K562 (cell line): ENCODE results near the gene TRAF3IP3. TPM values are rescaled to one million over a fixed set of nuclear protein-coding genes. Genes with fewer than 3 reads are reported as not detected.

ENCODE experiments used
- ATAC-seq: fragments of 200-7000 bp; cut with Tn5 transposase; 3 replicates; pipeline ENCODE4 v1.9.1; 2020; ENCODE audit warnings: moderate library complexity
- BruUV-seq: library from RNA; stranded (reverse); fragments of 400-500 nt; replicated peaks from 2 replicates; lab custom pipeline; 2021; lab: Mats Ljungman, UMichigan
- CTCF ChIA-PET: fragments of 300-600 bp; formaldehyde crosslinking; extraction: SDS; loops from one replicate; lab custom pipeline; 2021; ENCODE audit warnings: low intra/inter-chr PET ratio; lab: Yijun Ruan, JAX
- POLR2A ChIA-PET: fragments of 300-600, 350-650 bp; sonication (Branson Sonifier 250); formaldehyde crosslinking; extraction: SDS; loops from one replicate; lab custom pipeline; 2021; ENCODE audit warnings: antibody characterized with exemption, inconsistent platforms; lab: Yijun Ruan, JAX
- DNase-seq, 4 experiments: peaks; one replicate each; pipeline versions ENCODE4 v3.0.0 to v3.0.0-alpha.2; 2011 to 2018; ENCODE audit warnings: low spot score in 3 of 4, mixed read lengths in 3 of 4; ENCODE audit errors: extremely low read depth in 1 of 4
- FAIRE-seq: peaks from 2 replicates; lab custom pipeline; 2011; peaks lifted over from hg19 to GRCh38; lab: Jason Lieb, UNC
- H2AFZ ChIP-seq: 2 replicates; pipeline ENCODE4 v1.6.0; 2011; ENCODE audit warnings: low read depth, low read length, control low read depth, inconsistent platforms
- H3K27ac ChIP-seq: fragments of 200-600 bp; 3 replicates; pipeline ENCODE4 v1.8.0; 2011; ENCODE audit warnings: low read depth, mild to moderate bottlenecking, control low read depth, inconsistent platforms, low read length, moderate library complexity, mixed read lengths; ENCODE audit errors: extremely low read depth
- H3K27me3 ChIP-seq, 2 experiments: fragments of 300-600 bp in 1 of 2; 2 replicates in 1 of 2; 3 replicates in 1 of 2; pipeline versions ENCODE4 v1.6.0 to v1.8.0; 2011; ENCODE audit warnings: inconsistent platforms in 2 of 2, low read length in 2 of 2, mild to moderate bottlenecking in 1 of 2, mixed read lengths in 1 of 2, moderate library complexity in 1 of 2; ENCODE audit not compliant: control insufficient read depth in 2 of 2, insufficient read depth in 2 of 2
- H3K36me3 ChIP-seq: fragments of 300-600 bp; 3 replicates; pipeline ENCODE4 v1.8.0; 2011; ENCODE audit warnings: mild to moderate bottlenecking, low read length, inconsistent platforms; ENCODE audit not compliant: control insufficient read depth, insufficient read depth
- H3K4me1 ChIP-seq, 2 experiments: fragments of 200-600 bp in 1 of 2; replicated peaks in 1 of 2; 2 replicates in 1 of 2; 3 replicates in 1 of 2; pipeline versions ENCODE4 v1.5.1 to v1.8.0; 2011; ENCODE audit warnings: inconsistent platforms in 2 of 2, low read length in 2 of 2, mild to moderate bottlenecking in 1 of 2, mixed read lengths in 1 of 2, moderate library complexity in 1 of 2; ENCODE audit not compliant: control insufficient read depth in 2 of 2, insufficient read depth in 2 of 2
- H3K4me2 ChIP-seq: 2 replicates; pipeline ENCODE4 v1.6.1; 2011; ENCODE audit warnings: low read length, control low read depth, inconsistent platforms, mixed read lengths; ENCODE audit not compliant: insufficient read depth
- H3K4me3 ChIP-seq: fragments of 200-600 bp; sonication (generic), shearing (Covaris generic); 2 replicates; pipeline ENCODE4 v1.5.1; 2016; ENCODE audit warnings: control low read depth, inconsistent platforms
- H3K79me2 ChIP-seq: fragments of 200-600 bp; 3 replicates; pipeline ENCODE4 v1.8.0; 2011; ENCODE audit warnings: low read length, inconsistent platforms; ENCODE audit not compliant: control insufficient read depth, insufficient read depth
- H3K9ac ChIP-seq, 2 experiments: 2 replicates each; pipeline versions ENCODE4 v1.6.0 to v1.6.1; 2011; ENCODE audit warnings: low read depth in 2 of 2, low read length in 2 of 2, control low read depth in 1 of 2, inconsistent platforms in 1 of 2, mild to moderate bottlenecking in 1 of 2, mixed read lengths in 1 of 2; ENCODE audit not compliant: insufficient read depth in 1 of 2
- H3K9me1 ChIP-seq: one replicate; pipeline ENCODE4 v1.6.0; 2011; ENCODE audit warnings: inconsistent platforms, mild to moderate bottlenecking, low read length, moderate library complexity; ENCODE audit not compliant: control insufficient read depth, insufficient read depth
- H3K9me3 ChIP-seq: replicated peaks from 2 replicates; pipeline ENCODE4 v1.5.1; 2011; ENCODE audit warnings: low read depth, low read length, inconsistent platforms; ENCODE audit not compliant: control insufficient read depth, insufficient read depth
- H4K20me1 ChIP-seq: replicated peaks from 2 replicates; pipeline ENCODE4 v1.6.1; 2011; ENCODE audit warnings: low read length, inconsistent platforms, mixed read lengths; ENCODE audit not compliant: control insufficient read depth, insufficient read depth
- ATF1 ChIP-seq, 2 experiments: fragments of 450-650 bp in 1 of 2; IDR thresholded peaks; 2 replicates each; pipeline ENCODE4 v1.6.1; 2016; ENCODE audit warnings: missing compliant biosample characterization in 1 of 2, missing genetic modification characterization in 1 of 2
- DPF2 ChIP-seq: fragments of 450-650 bp; IDR thresholded peaks from 2 replicates; pipeline ENCODE4 v1.6.1; 2016
- RBM25 ChIP-seq: fragments of 200-400 bp; formaldehyde crosslinking; IDR thresholded peaks from 2 replicates; pipeline ENCODE4 v1.6.1; 2018; ENCODE audit warnings: low read length, low read depth, moderate library complexity; ENCODE audit not compliant: severe bottlenecking
- SNRNP70 ChIP-seq: fragments of 200-400 bp; formaldehyde crosslinking; optimal IDR thresholded peaks from 2 replicates; pipeline ENCODE3; 2017; ENCODE audit warnings: low read depth, low read length
- SP2 ChIP-seq: IDR thresholded peaks from 2 replicates; pipeline ENCODE4 v1.6.1; 2011; ENCODE audit warnings: mild to moderate bottlenecking, low read depth, low read length, moderate library complexity; ENCODE audit not compliant: poor library complexity, severe bottlenecking; ENCODE audit errors: extremely low read depth
- STAG1 ChIP-seq: sonication (generic); formaldehyde crosslinking; IDR thresholded peaks from 2 replicates; pipeline ENCODE4 v1.5.0; 2020; ENCODE audit warnings: missing genetic modification reagents, borderline replicate concordance
- WGBS: fragments of 100-300 bp; shearing (Covaris generic); methylation state at CpG from one replicate; pipeline ENCODE4 v1.1.6; 2016; ENCODE audit warnings: low coverage, mixed read lengths; ENCODE audit not compliant: insufficient coverage; ENCODE audit errors: missing lambda C conversion rate; 5-methylcytosine and 5-hydroxymethylcytosine counted together
- in situ Hi-C: fragments of 300-500 bp; cut with MboI; formaldehyde crosslinking; loops from 4 replicates; pipeline ENCODE4 v1.15.0; 2018; ENCODE audit warnings: inconsistent platforms, mixed read lengths
- intact Hi-C: fragments of 100-400 bp; cut with micrococcal nuclease; formaldehyde crosslinking; loops from 2 replicates; pipeline ENCODE4 v1.14.2; 2022
- polyA plus RNA-seq, 8 experiments: library from polyadenylated mRNA; depleted of rRNA in 4 of 8; stranded (reverse) in 5 of 8; unstranded in 3 of 8; fragments of >200 nt; fragmentation: Nextera tagmentation in 2 of 8; fragmentation: Illumina TruSeq in 1 of 8; extraction: Ambion mirVana in 2 of 8; extraction: Trizol in 1 of 8; gene quantifications; 2 replicates each; pipeline versions ENCODE4 v1.2.1 to v1.2.3, GENCODE V29; 2011 to 2014; ENCODE audit warnings: inconsistent platforms in 1 of 8, missing spikeins in 1 of 8
- total RNA-seq, 7 experiments: library from RNA; depleted of rRNA in 6 of 7; stranded (reverse); fragments of >200 nt in 6 of 7; fragmentation: Illumina TruSeq in 2 of 7; extraction: Trizol in 2 of 7; gene quantifications; 2 replicates each; pipeline versions ENCODE4 v1.2.1 to v1.2.3, GENCODE V29; 2011 to 2021; ENCODE audit warnings: low replicate concordance in 1 of 7
- TF ChIP-seq, protein P1 (sequence below): sonication (generic); formaldehyde crosslinking; IDR thresholded peaks from 2 replicates; pipeline ENCODE4 v1.9.0; 2022; ENCODE audit warnings: mild to moderate bottlenecking, missing genetic modification reagents
- TF ChIP-seq, protein P2 (sequence below): sonication (generic); formaldehyde crosslinking; IDR thresholded peaks from 2 replicates; pipeline ENCODE4 v1.8.1; 2023; ENCODE audit warnings: mild to moderate bottlenecking, missing genetic modification reagents

TRAF3IP3 gene
- total and polyA plus RNA-seq, 9 of the 15 experiments (the other 6 are each of a cell fraction or from before 2014, with no cell fraction given): 0.06 to 1.1 (median 0.31) TPM

DNA sequence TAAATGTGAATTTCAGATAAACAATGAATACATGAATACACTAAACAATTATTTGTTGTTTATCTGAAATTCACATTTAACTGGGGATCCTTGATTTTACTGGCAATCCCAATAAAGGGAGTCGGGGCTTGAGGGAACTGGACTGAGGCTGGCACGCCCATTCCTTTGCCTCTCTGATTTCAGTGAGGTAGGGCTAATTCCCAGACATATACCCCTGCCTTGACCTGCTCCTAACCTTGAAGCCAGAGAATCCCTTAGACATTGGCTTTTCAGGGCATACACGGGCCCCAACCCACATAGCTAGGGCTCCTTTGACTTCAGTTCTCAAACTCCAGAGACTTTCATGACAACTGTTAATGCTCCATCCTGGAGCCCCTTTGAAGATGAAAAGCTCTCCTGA lies 61.1 kb downstream of the TRAF3IP3 start:
- no TSS peak for BruUV-seq
- no peak for ATAC-seq
- ChIA-PET CTCF (no interaction called here), POLR2A (interaction anchor here (0.6 to 1.0 kb wide), 2 partner anchors 49 to 1222 kb away, joined by 3 read pairs; no protein-coding TSS in a partner anchor)
- 9% methylated on average over 3 of the region's 3 CpGs for WGBS
- Histone ChIP-seq H3K4me2 (no peak overlapping the region), H3K9me3 (no peaks in the 10 kb centered on the region), H3K9ac (no peak overlapping the region), H2AFZ (no peak overlapping the region), H4K20me1 (no peaks in the 10 kb centered on the region), H3K4me3 (no peak overlapping the region), H3K27ac (no peak overlapping the region), H3K36me3 (no peaks in the 10 kb centered on the region), H3K27me3 (peaks cover 0 to 8% of the 10 kb centered on the region in 2 experiments; a peak in 2 of 5 replicates), H3K4me1 (no peaks in the 10 kb centered on the region), H3K9me1 (no peaks in the 10 kb centered on the region), H3K79me2 (no peaks in the 10 kb centered on the region)
- TF ChIP-seq DPF2: no peak
- no peak for TF ChIP-seq STAG1 (CRISPR knock-in tag)
- TF ChIP-seq RBM25: no peak
- TF ChIP-seq SP2: no peak
- TF ChIP-seq ATF1 (CRISPR knock-in tag; IDR thresholded peaks at IDR 0.05): no peak
- TF ChIP-seq ATF1 (tag; IDR thresholded peaks at IDR 0.05): no peak
- TF ChIP-seq SNRNP70: no peak
- TF ChIP-seq, protein P1, sequence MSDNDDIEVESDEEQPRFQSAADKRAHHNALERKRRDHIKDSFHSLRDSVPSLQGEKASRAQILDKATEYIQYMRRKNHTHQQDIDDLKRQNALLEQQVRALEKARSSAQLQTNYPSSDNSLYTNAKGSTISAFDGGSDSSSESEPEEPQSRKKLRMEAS (CRISPR knock-in tag): no peak
- TF ChIP-seq, protein P2, sequence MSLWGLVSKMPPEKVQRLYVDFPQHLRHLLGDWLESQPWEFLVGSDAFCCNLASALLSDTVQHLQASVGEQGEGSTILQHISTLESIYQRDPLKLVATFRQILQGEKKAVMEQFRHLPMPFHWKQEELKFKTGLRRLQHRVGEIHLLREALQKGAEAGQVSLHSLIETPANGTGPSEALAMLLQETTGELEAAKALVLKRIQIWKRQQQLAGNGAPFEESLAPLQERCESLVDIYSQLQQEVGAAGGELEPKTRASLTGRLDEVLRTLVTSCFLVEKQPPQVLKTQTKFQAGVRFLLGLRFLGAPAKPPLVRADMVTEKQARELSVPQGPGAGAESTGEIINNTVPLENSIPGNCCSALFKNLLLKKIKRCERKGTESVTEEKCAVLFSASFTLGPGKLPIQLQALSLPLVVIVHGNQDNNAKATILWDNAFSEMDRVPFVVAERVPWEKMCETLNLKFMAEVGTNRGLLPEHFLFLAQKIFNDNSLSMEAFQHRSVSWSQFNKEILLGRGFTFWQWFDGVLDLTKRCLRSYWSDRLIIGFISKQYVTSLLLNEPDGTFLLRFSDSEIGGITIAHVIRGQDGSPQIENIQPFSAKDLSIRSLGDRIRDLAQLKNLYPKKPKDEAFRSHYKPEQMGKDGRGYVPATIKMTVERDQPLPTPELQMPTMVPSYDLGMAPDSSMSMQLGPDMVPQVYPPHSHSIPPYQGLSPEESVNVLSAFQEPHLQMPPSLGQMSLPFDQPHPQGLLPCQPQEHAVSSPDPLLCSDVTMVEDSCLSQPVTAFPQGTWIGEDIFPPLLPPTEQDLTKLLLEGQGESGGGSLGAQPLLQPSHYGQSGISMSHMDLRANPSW (CRISPR knock-in tag): no peak
- in situ Hi-C loops: no loop called here
- FAIRE-seq: no peak
- no peak for DNase-seq
- intact Hi-C loops: no loop called here
